Neutrophil (primary cell): ENCODE measurements around the gene SYNPO2.
A peak's percentile ranks its signal among the peaks of the same experiment; 100 is the strongest.

ENCODE experiments used
- H3K27ac ChIP-seq: fragments of 200-600 bp; sonication (generic); 2 replicates; pipeline ENCODE4 v1.5.1; 2016; ENCODE audit warnings: mild to moderate bottlenecking, moderate library complexity
- H3K27me3 ChIP-seq: fragments of 200-600 bp; sonication (generic); 2 replicates; pipeline ENCODE4 v1.6.0; 2016; ENCODE audit warnings: mild to moderate bottlenecking
- H3K36me3 ChIP-seq: fragments of 200-600 bp; sonication (generic); 2 replicates; pipeline ENCODE4 v1.5.1; 2017
- H3K4me1 ChIP-seq, 2 experiments: fragments of 200-600 bp in 1 of 2; sonication (generic) in 1 of 2; 1 replicate in 1 of 2; 2 replicates in 1 of 2; pipeline versions ENCODE4 v1.5.1 to v1.6.1; 2013 to 2016; ENCODE audit warnings: low read depth in 1 of 2, low read length in 1 of 2, mild to moderate bottlenecking in 1 of 2, moderate library complexity in 1 of 2; ENCODE audit not compliant: control insufficient read depth in 1 of 2, insufficient read depth in 1 of 2
- H3K4me3 ChIP-seq, 2 experiments: fragments of 200-600 bp in 1 of 2; sonication (generic) in 1 of 2; 1 replicate in 1 of 2; 2 replicates in 1 of 2; pipeline ENCODE4 v1.5.1; 2013 to 2016; ENCODE audit warnings: low read depth in 1 of 2, low read length in 1 of 2, mild to moderate bottlenecking in 1 of 2, moderate library complexity in 1 of 2
- H3K9me3 ChIP-seq: fragments of 200-600 bp; sonication (generic); 2 replicates; pipeline ENCODE4 v1.5.1; 2016
- CTCF ChIP-seq: fragments of 200-600 bp; sonication (generic); IDR thresholded peaks from 2 replicates; pipeline ENCODE4 v1.5.1; 2016; ENCODE audit warnings: antibody characterized with exemption

SYNPO2 gene

GRCh38 chr4:118846979-118847378 lies 41.7 kb upstream of the SYNPO2 start:
- Histone ChIP-seq H3K4me1 (peaks cover 4 to 12% of the 10 kb centered on the region in 2 experiments), H3K27ac (no peak overlapping the region), H3K4me3 (no peak overlapping the region), H3K27me3 (no peaks in the 10 kb centered on the region), H3K9me3 (no peaks in the 10 kb centered on the region), H3K36me3 (no peaks in the 10 kb centered on the region)
- no peak for TF ChIP-seq CTCF

GRCh38 chr4:118848242-118848641 lies 40.4 kb upstream of the SYNPO2 start:
- Histone ChIP-seq H3K4me3 (no peak overlapping the region), H3K27me3 (no peaks in the 10 kb centered on the region), H3K9me3 (no peaks in the 10 kb centered on the region), H3K36me3 (no peaks in the 10 kb centered on the region), H3K4me1 (peaks cover 4 to 12% of the 10 kb centered on the region in 2 experiments), H3K27ac (no peak overlapping the region)
- TF ChIP-seq CTCF = no peak

GRCh38 chr4:118848901-118849300 lies 39.8 kb upstream of the SYNPO2 start:
- H3K9me3 ChIP-seq = no peaks in the 10 kb centered on the region
- no peak overlapping the region for H3K4me3 ChIP-seq
- no peak for TF ChIP-seq CTCF
- peaks cover 4 to 12% of the 10 kb centered on the region in 2 experiments for H3K4me1 ChIP-seq
- no peaks in the 10 kb centered on the region for H3K27me3 ChIP-seq
- no peak overlapping the region for H3K27ac ChIP-seq
- H3K36me3 ChIP-seq = no peaks in the 10 kb centered on the region

- H3K27ac ChIP-seq = peak overlapping the region; percentile 77
- TF ChIP-seq CTCF = no peak
- H3K4me3 ChIP-seq = peak overlapping the region; percentile 52 to 62
- H3K27me3 ChIP-seq = no peaks in the 10 kb centered on the region
- peaks cover 4 to 12% of the 10 kb centered on the region in 2 experiments for H3K4me1 ChIP-seq
- H3K9me3 ChIP-seq = no peaks in the 10 kb centered on the region
- no peaks in the 10 kb centered on the region for H3K36me3 ChIP-seq
These were observed 38.7 kb upstream of the SYNPO2 start for GRCh38 chr4:118849867-118850487.

- Histone ChIP-seq H3K27me3 (no peaks in the 10 kb centered on the region), H3K27ac (peak overlapping the region; percentile 77), H3K4me1 (peaks cover 4 to 12% of the 10 kb centered on the region in 2 experiments), H3K9me3 (no peaks in the 10 kb centered on the region), H3K4me3 (peak overlapping the region; percentile 52 to 62), H3K36me3 (no peaks in the 10 kb centered on the region)
- TF ChIP-seq CTCF = no peak
These were observed 38.0 kb upstream of the SYNPO2 start for GRCh38 chr4:118850488-118851173.
